Effector memory CD4-positive, alpha-beta T cell (primary cell): ENCODE results near the gene RNASEH2B.

Experiments used
- DNase-seq, 3 donors: peaks; one replicate each; pipeline ENCODE4 v3.0.0-alpha.2; 2020
- H3K27ac ChIP-seq: 2 replicates; pipeline ENCODE4 v1.7.0; 2013; ENCODE audit warnings: mild to moderate bottlenecking, low read length, moderate library complexity; ENCODE audit not compliant: insufficient read depth, poor library complexity, severe bottlenecking
- H3K27me3 ChIP-seq: replicated peaks from 2 replicates; pipeline ENCODE4 v1.7.0; 2013; ENCODE audit warnings: mild to moderate bottlenecking, low read length; ENCODE audit not compliant: insufficient read depth, control insufficient read depth, poor library complexity, severe bottlenecking
- H3K36me3 ChIP-seq: 2 replicates; pipeline ENCODE4 v1.7.0; 2013; ENCODE audit warnings: mild to moderate bottlenecking, low read length, moderate library complexity; ENCODE audit not compliant: control insufficient read depth, insufficient read depth
- H3K4me1 ChIP-seq: 2 replicates; pipeline ENCODE4 v1.7.0; 2013; ENCODE audit warnings: low read length, mild to moderate bottlenecking; ENCODE audit not compliant: control insufficient read depth, insufficient read depth, poor library complexity, severe bottlenecking
- H3K4me3 ChIP-seq: 2 replicates; pipeline ENCODE4 v1.7.0; 2013; ENCODE audit warnings: low read length, low read depth, mild to moderate bottlenecking; ENCODE audit not compliant: insufficient read depth, poor library complexity, severe bottlenecking
- H3K9me3 ChIP-seq: 2 replicates; pipeline ENCODE4 v1.7.0; 2013; ENCODE audit warnings: mild to moderate bottlenecking, low read length, moderate library complexity; ENCODE audit not compliant: control insufficient read depth

The RNASEH2B gene

DNA sequence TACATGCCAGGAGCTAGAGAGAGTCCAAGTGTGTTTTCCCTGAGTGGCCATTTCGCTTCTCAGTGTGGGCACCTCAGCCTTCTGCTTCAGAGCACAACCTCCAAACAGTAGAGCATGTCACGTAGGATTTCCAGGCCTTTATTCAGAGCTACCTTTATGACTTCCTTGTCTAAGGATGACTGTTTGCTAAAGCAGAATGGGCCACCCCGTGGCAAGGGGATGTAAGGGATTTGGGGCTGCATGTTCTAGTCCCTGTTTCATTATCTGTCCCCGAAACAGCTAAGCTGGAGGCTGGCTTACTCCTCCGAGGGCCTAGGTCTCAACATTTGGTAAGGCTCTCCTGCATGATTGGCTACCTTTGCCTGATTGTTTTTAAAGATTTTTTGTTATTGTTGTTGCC is 6.0 kb downstream of the RNASEH2B start:
- DNase-seq = no peak
- Histone ChIP-seq H3K4me3 (no peak overlapping the region), H3K4me1 (peaks cover 33% of the 10 kb centered on the region), H3K27me3 (no peaks in the 10 kb centered on the region), H3K9me3 (no peaks in the 10 kb centered on the region), H3K27ac (no peak overlapping the region), H3K36me3 (no peaks in the 10 kb centered on the region)

DNA sequence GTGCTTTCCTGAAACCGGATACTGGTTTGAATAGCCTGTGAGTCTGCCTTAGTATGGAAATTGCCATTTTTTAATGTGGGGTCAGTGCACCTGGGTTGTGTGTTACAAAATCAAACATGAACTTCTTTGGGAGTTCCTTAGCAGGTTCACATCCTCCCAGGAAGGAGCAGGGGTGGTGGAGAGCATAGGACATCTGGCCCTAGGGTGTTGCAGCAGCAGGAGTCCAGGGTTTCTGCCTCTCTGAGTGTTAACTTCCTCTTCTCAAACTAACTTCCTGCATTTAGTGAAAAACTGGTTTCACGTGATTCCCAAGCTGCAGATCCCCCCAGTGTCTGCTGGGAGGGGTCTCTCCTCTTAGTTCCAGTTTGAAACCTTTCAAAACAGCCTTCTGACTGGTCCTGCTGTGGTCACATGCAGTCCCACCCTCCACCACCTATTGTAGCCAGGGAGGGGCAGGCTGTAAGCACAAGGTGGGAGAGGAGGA is 7.2 kb downstream of the RNASEH2B start:
- Histone ChIP-seq H3K4me3 (no peak overlapping the region), H3K4me1 (peaks cover 27% of the 10 kb centered on the region)

DNA sequence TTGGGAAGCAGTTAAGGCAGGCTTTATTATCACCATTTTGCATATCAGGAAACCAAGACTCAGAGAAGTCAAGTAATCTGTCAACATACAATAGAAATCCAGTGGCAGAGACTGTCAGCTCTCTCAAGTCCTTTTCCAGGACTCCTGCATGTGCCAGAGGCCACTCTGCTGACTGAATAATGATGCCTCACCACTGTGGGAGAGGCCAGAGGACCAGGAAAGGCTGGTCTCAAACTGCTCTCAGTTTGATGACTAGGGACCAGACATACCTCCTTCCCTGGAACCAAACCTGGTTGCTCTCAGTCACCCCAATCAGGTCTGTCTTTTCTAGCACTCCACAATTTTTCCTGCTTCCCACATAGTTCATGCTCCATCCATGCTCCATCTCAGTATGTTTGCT is 8.0 kb downstream of the RNASEH2B start:
- no peak for DNase-seq
- Histone ChIP-seq H3K4me1 (peaks cover 23% of the 10 kb centered on the region), H3K36me3 (peaks cover 4% of the 10 kb centered on the region), H3K27me3 (no peaks in the 10 kb centered on the region), H3K9me3 (peaks cover 2% of the 10 kb centered on the region), H3K4me3 (no peak overlapping the region), H3K27ac (no peak overlapping the region)

More for the DNA sequence above, 7.2 kb downstream of the RNASEH2B start:
- Histone ChIP-seq H3K9me3 (no peaks in the 10 kb centered on the region), H3K27me3 (no peaks in the 10 kb centered on the region), H3K27ac (no peak overlapping the region), H3K36me3 (no peaks in the 10 kb centered on the region)
- no peak for DNase-seq

DNA sequence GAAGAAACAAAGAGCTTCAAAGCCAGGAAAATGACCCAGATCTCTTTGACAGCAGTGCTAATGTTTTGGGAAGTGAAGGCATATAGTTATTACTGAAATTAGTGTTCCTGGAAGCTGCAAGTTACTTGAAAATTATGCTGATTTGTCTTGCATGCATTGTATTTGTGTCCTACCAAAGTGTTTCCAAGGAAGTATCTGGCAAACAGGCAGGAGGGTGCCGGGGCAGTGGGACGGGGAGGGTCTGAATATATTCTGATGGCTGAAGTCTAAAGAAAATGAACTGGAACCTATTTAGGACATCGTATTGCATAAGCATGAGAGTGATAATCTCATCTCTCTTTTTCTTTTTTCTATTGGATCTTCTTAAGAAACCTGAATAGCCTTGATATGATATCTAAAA is 9.0 kb downstream of the RNASEH2B start:
- no peak overlapping the region for H3K27ac ChIP-seq
- peaks cover 23% of the 10 kb centered on the region for H3K4me1 ChIP-seq
- no peaks in the 10 kb centered on the region for H3K27me3 ChIP-seq
- H3K4me3 ChIP-seq = no peak overlapping the region
- peaks cover 4% of the 10 kb centered on the region for H3K36me3 ChIP-seq
- no peak for DNase-seq
- H3K9me3 ChIP-seq = peaks cover 8% of the 10 kb centered on the region

DNA sequence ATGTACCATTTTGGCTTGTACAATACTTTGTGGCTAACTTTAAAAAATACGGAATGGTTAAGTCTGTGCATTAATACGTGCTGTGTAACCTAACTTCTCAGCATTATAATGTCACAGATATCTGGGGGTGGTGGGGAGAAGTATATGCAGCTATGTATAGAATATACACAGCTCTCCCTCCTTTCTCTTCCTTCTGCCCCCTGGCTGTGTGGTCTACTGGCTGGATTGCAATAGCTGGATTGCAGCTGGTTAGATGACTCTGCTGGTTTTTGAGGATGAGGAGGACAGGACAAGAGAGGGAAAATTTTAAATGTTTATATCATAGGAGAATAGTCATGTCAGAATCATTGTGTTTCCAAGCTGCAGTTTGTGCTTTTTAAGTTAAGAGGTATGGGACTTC is 9.7 kb downstream of the RNASEH2B start:
- no peak overlapping the region for H3K27ac ChIP-seq
- DNase-seq = no peak
- peaks cover 23% of the 10 kb centered on the region for H3K4me1 ChIP-seq
- H3K27me3 ChIP-seq = no peaks in the 10 kb centered on the region
- peaks cover 4% of the 10 kb centered on the region for H3K36me3 ChIP-seq
- peaks cover 8% of the 10 kb centered on the region for H3K9me3 ChIP-seq
- H3K4me3 ChIP-seq = no peak overlapping the region

DNA sequence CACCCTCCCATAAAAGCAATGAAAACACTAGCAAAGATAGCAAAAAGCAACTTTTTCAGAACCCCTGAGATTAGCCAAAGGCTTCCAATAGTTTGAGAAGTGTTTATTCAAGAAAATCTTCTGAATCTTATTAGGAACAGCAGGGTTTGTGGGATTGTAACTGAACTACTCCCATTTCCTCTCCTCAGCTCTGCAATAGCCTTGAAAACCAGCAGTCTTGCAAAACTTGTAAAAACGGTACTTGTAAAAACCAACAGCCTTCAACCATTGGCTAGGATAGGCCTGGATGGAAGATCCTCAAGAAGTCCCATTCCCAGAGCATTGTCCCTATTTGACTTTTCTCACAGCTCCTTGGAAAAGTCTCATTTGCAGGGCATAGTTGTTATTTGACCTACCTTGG is 12.1 kb downstream of the RNASEH2B start:
- peaks cover 8% of the 10 kb centered on the region for H3K9me3 ChIP-seq
- no peak overlapping the region for H3K4me3 ChIP-seq

DNA sequence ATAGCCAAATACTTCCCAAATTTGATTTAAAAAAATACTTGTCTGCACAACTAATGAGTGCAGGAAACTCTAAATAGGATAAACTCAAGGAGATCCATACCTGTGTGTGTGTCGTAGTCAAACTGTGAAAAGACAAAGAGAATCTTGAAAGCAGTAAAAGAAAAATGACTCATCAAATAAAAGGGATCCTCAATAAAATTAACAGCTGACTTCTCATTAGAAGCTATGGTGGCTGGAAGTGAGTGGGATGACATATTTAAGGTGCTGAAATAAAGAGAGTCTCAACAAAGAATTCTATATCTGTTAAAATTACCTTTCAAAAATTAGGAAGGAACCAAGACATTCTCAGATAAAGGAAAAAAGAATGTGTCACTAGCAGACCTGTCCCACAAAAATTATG is 13.7 kb downstream of the RNASEH2B start:
- peaks cover 4% of the 10 kb centered on the region for H3K36me3 ChIP-seq
- H3K27ac ChIP-seq = no peak overlapping the region
- no peak for DNase-seq
- H3K27me3 ChIP-seq = no peaks in the 10 kb centered on the region
- no peaks in the 10 kb centered on the region for H3K4me1 ChIP-seq
- H3K9me3 ChIP-seq = peaks cover 8% of the 10 kb centered on the region
- no peak overlapping the region for H3K4me3 ChIP-seq

More for the DNA sequence above, 12.1 kb downstream of the RNASEH2B start:
- Histone ChIP-seq H3K4me1 (peaks cover 7% of the 10 kb centered on the region), H3K27ac (no peak overlapping the region), H3K27me3 (no peaks in the 10 kb centered on the region), H3K36me3 (peaks cover 4% of the 10 kb centered on the region)
- DNase-seq = no peak

DNA sequence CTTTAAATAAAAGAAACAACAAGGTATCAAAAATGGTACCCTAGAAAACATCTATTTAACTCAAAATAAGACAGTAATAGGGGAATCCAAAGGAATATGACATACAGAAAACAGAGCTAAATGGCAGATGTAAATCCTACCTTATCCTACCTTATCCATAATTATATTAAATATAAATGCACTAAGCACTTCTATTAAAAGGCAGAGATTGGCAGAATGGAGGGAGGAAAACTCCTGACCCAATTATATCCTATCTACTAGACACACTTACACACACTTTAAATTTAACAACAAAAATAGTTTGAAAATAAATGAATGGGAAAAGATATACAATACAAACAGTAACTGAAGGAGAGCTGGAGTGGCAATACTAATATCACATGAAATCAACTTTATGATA is 14.4 kb downstream of the RNASEH2B start:
- Histone ChIP-seq H3K4me3 (no peak overlapping the region), H3K27ac (no peak overlapping the region), H3K4me1 (no peaks in the 10 kb centered on the region), H3K36me3 (peaks cover 4% of the 10 kb centered on the region), H3K9me3 (peaks cover 8% of the 10 kb centered on the region), H3K27me3 (no peaks in the 10 kb centered on the region)
- DNase-seq = no peak

DNA sequence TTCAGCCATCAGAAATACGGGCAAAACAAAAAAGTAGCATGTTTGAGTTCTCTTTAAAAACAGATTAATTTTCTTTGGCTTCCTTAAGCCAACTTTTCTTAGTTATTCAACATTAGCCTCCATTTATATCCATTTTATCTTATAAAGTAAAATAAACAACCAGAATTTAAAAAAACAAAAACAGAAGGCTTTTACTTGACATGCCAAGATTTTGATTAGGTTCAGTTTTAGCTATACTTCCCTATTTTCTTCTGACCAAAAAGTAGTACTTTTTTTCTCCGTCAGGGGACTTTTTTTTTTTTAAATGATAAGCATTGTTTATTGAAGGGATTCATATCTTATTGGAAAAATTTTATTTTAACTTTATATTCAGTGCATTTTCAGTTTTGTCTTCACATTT is 18.1 kb downstream of the RNASEH2B start:
- no peaks in the 10 kb centered on the region for H3K27me3 ChIP-seq
- peaks cover 12% of the 10 kb centered on the region for H3K36me3 ChIP-seq
- no peak overlapping the region for H3K27ac ChIP-seq

DNA sequence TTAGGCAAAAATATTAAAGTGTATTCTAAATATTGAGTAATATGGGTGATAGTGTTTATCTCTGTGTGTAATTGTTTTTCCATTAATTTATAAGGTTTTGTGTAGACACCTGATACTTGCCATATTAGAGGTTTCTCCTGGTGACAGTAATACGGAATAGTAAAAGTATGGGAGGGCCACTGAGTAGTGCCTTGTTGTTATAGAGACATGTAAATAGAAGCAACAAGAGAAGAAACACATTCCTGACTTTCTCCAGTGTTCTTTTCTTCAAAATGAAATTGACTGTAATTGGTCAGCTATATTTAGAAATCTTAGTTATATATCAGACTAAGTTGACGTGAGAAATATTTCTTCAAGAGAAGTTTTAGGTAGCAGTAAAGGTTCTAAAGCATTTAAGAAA is 18.5 kb downstream of the RNASEH2B start:
- peaks cover 4% of the 10 kb centered on the region for H3K9me3 ChIP-seq
- no peak for DNase-seq
- H3K4me3 ChIP-seq = no peak overlapping the region
- H3K27me3 ChIP-seq = no peaks in the 10 kb centered on the region
- H3K4me1 ChIP-seq = no peaks in the 10 kb centered on the region
- H3K27ac ChIP-seq = no peak overlapping the region
- H3K36me3 ChIP-seq = peaks cover 16% of the 10 kb centered on the region

More for the DNA sequence above, 18.1 kb downstream of the RNASEH2B start:
- Histone ChIP-seq H3K9me3 (peaks cover 5% of the 10 kb centered on the region), H3K4me3 (no peak overlapping the region), H3K4me1 (no peaks in the 10 kb centered on the region)
- DNase-seq = no peak
